Tibial nerve (tissue), 4 donors: ENCODE measurements around the gene TRMT1. TPM values are rescaled to one million over a fixed set of nuclear protein-coding genes. Genes with fewer than 3 reads are reported as not detected.

Experiments
- DNase-seq, 2 donors: peaks; one replicate each; pipeline ENCODE4 v3.0.0-alpha.2; 2019; ENCODE audit warnings: low spot score in 2 of 2
- H3K27ac ChIP-seq, 4 donors: fragments of 200-600 bp; sonication (generic) in 3 of 4; one replicate each; pipeline ENCODE4 v1.5.1; 2017 to 2019; ENCODE audit warnings: mild to moderate bottlenecking in 1 of 4
- H3K27me3 ChIP-seq, 2 donors: fragments of 200-600 bp; sonication (generic) in 1 of 2; one replicate each; pipeline versions ENCODE4 v1.5.1 to v1.6.0; 2017 to 2019
- H3K36me3 ChIP-seq, 3 donors: fragments of 200-600 bp; sonication (generic); one replicate each; pipeline ENCODE4 v1.5.1; 2018 to 2019
- H3K4me1 ChIP-seq, 4 donors: fragments of 200-600 bp; sonication (generic) in 3 of 4; one replicate each; pipeline ENCODE4 v1.5.1; 2017 to 2019
- H3K4me3 ChIP-seq, 4 donors: fragments of 200-600 bp; sonication (generic) in 3 of 4; one replicate each; pipeline ENCODE4 v1.5.1; 2017 to 2019; ENCODE audit warnings: mild to moderate bottlenecking in 1 of 4, moderate library complexity in 1 of 4
- H3K9me3 ChIP-seq, 4 donors: fragments of 200-600 bp; sonication (generic) in 3 of 4; one replicate each; pipeline ENCODE4 v1.5.1; 2017 to 2019
- CTCF ChIP-seq, 5 experiments: fragments of 200-600 bp in 3 of 5; fragments of 450-650 bp in 2 of 5; sonication (generic) in 3 of 5; IDR thresholded peaks; one replicate each; pipeline ENCODE4 v1.5.1; 2016 to 2019; ENCODE audit warnings: antibody characterized with exemption in 5 of 5, mild to moderate bottlenecking in 3 of 5, moderate library complexity in 2 of 5
- EP300 ChIP-seq, 2 donors: sonication (generic); formaldehyde crosslinking; IDR thresholded peaks; one replicate each; pipeline ENCODE4 v1.6.1; 2017; ENCODE audit warnings: antibody characterized with exemption in 2 of 2, mild to moderate bottlenecking in 1 of 2
- POLR2A ChIP-seq, 2 donors: fragments of 450-650 bp; IDR thresholded peaks; one replicate each; pipeline ENCODE4 v1.6.1; 2017; ENCODE audit warnings: antibody characterized with exemption in 2 of 2, mild to moderate bottlenecking in 2 of 2, moderate library complexity in 2 of 2
- WGBS, 2 donors: methylation state at CpG; one replicate each; pipeline ENCODE4 v1.1.5; 2018; 5-methylcytosine and 5-hydroxymethylcytosine counted together
- total RNA-seq, 4 donors: library from RNA; depleted of rRNA; stranded (reverse); fragments of >200 nt; gene quantifications; one replicate each; pipeline ENCODE4 v1.1.0, GENCODE V29; 2016

TRMT1 gene
- total RNA-seq, 4 donors from 2014 or later: 38.4 to 92.7 (median 49.2) TPM

GRCh38 chr19:13127811-13128575 is 11.5 kb upstream of the TRMT1 start:
- H3K27me3 ChIP-seq: no peaks in the 10 kb centered on the region
- WGBS, 2 donors: 77 to 90% methylated on average over 5 to 6 of the region's 6 CpGs
- H3K36me3 ChIP-seq: peaks cover 0 to 8% (median 0%) of the 10 kb centered on the region in 3 donors
- no peaks in the 10 kb centered on the region for H3K9me3 ChIP-seq
- no peak overlapping the region for H3K27ac ChIP-seq
- TF ChIP-seq CTCF (IDR thresholded peaks at IDR 0.05) (no peak), POLR2A (IDR thresholded peaks at IDR 0.05) (no peak), EP300 (IDR thresholded peaks at IDR 0.05) (no peak)
- H3K4me1 ChIP-seq: peaks cover 0 to 5% (median 0%) of the 10 kb centered on the region in 4 donors
- no peak overlapping the region for H3K4me3 ChIP-seq
- no peak for DNase-seq

- H3K4me1 ChIP-seq: peaks cover 0 to 11% (median 0%) of the 10 kb centered on the region in 4 donors
- WGBS, 2 donors: 83 to 91% methylated on average over 9 of the region's 9 CpGs
- H3K27ac ChIP-seq: no peak overlapping the region
- no peaks in the 10 kb centered on the region for H3K27me3 ChIP-seq
- no peak for TF ChIP-seq POLR2A (IDR thresholded peaks at IDR 0.05)
- TF ChIP-seq CTCF (IDR thresholded peaks at IDR 0.05): no peak
- no peak for TF ChIP-seq EP300 (IDR thresholded peaks at IDR 0.05)
- no peaks in the 10 kb centered on the region for H3K9me3 ChIP-seq
- peaks cover 0 to 10% (median 0%) of the 10 kb centered on the region in 3 donors for H3K36me3 ChIP-seq
- no peak overlapping the region for H3K4me3 ChIP-seq
- DNase-seq: no peak
Measured at GRCh38 chr19:13127051-13127450, 10.5 kb upstream of the TRMT1 start.

- DNase-seq: no peak
- TF ChIP-seq EP300 (IDR thresholded peaks at IDR 0.05) (no peak), CTCF (IDR thresholded peaks at IDR 0.05) (no peak), POLR2A (IDR thresholded peaks at IDR 0.05) (no peak)
- Histone ChIP-seq H3K9me3 (no peaks in the 10 kb centered on the region), H3K4me1 (peaks cover 0 to 42% (median 12%) of the 10 kb centered on the region in 4 donors), H3K4me3 (no peak overlapping the region), H3K27me3 (no peaks in the 10 kb centered on the region), H3K27ac (no peak overlapping the region), H3K36me3 (peaks cover 0 to 14% (median 0%) of the 10 kb centered on the region in 3 donors)
- WGBS, 2 donors: 82 to 85% methylated on average over 20 of the region's 20 CpGs
Measured at GRCh38 chr19:13122980-13123957, 6.7 kb upstream of the TRMT1 start.

GRCh38 chr19:13122275-13122878 is 5.8 kb upstream of the TRMT1 start:
- no peak for DNase-seq
- H3K27me3 ChIP-seq: no peaks in the 10 kb centered on the region
- H3K27ac ChIP-seq: no peak overlapping the region
- peaks cover 0 to 14% (median 0%) of the 10 kb centered on the region in 3 donors for H3K36me3 ChIP-seq
- 86 to 92% methylated on average over 11 to 13 of the region's 13 CpGs for WGBS, 2 donors
- no peak for TF ChIP-seq CTCF (IDR thresholded peaks at IDR 0.05)
- TF ChIP-seq POLR2A (IDR thresholded peaks at IDR 0.05): no peak
- no peak for TF ChIP-seq EP300 (IDR thresholded peaks at IDR 0.05)
- H3K4me3 ChIP-seq: no peak overlapping the region
- no peaks in the 10 kb centered on the region for H3K9me3 ChIP-seq
- peaks cover 0 to 48% (median 16%) of the 10 kb centered on the region in 4 donors for H3K4me1 ChIP-seq
